Breast epithelium (tissue), 3 donors: Measurements from ENCODE around the gene MBD3L4.

Experiments used
- POLR2A ChIP-seq: fragments of 450-650 bp; IDR thresholded peaks from one replicate; pipeline ENCODE4 v1.6.1; 2016; ENCODE audit warnings: antibody characterized with exemption, mild to moderate bottlenecking, moderate library complexity
- POLR2AphosphoS5 ChIP-seq, 3 donors: sonication (generic); formaldehyde crosslinking; IDR thresholded peaks; one replicate each; pipeline ENCODE4 v1.6.1; 2017; ENCODE audit warnings: antibody characterized with exemption in 3 of 3
- TF ChIP-seq, protein P1 (sequence below), 3 donors: fragments of 450-650 bp; IDR thresholded peaks; one replicate each; pipeline ENCODE4 v1.5.1; 2016 to 2017; ENCODE audit warnings: antibody characterized with exemption in 3 of 3, mild to moderate bottlenecking in 3 of 3, moderate library complexity in 3 of 3

- TF ChIP-seq POLR2A, result no peak
- TF ChIP-seq, protein P1, sequence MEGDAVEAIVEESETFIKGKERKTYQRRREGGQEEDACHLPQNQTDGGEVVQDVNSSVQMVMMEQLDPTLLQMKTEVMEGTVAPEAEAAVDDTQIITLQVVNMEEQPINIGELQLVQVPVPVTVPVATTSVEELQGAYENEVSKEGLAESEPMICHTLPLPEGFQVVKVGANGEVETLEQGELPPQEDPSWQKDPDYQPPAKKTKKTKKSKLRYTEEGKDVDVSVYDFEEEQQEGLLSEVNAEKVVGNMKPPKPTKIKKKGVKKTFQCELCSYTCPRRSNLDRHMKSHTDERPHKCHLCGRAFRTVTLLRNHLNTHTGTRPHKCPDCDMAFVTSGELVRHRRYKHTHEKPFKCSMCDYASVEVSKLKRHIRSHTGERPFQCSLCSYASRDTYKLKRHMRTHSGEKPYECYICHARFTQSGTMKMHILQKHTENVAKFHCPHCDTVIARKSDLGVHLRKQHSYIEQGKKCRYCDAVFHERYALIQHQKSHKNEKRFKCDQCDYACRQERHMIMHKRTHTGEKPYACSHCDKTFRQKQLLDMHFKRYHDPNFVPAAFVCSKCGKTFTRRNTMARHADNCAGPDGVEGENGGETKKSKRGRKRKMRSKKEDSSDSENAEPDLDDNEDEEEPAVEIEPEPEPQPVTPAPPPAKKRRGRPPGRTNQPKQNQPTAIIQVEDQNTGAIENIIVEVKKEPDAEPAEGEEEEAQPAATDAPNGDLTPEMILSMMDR (IDR thresholded peaks at IDR 0.05), result no peak
- TF ChIP-seq POLR2AphosphoS5 (IDR thresholded peaks at IDR 0.05), result no peak
Measured at GRCh38 chr19:6988257-6988656, 51.7 kb downstream of the MBD3L4 start.
